Fibroblast of pulmonary artery (primary cell): ENCODE results near the gene KCNMA1.

Experiments used
- DNase-seq: peaks from one replicate; pipeline ENCODE4 v3.0.0-alpha.2; 2010; ENCODE audit warnings: low read depth
- H3K4me3 ChIP-seq: replicated peaks from 2 replicates; pipeline ENCODE4 v1.5.1; 2011; ENCODE audit warnings: low read depth, mild to moderate bottlenecking, control low read depth, low read length, moderate library complexity
- CTCF ChIP-seq: IDR thresholded peaks from 2 replicates; pipeline ENCODE4 v1.5.1; 2011; ENCODE audit warnings: mild to moderate bottlenecking, control low read depth, low read length, inconsistent platforms; ENCODE audit errors: missing control alignments

Gene KCNMA1

GRCh38 chr10:76921383-76922010 lies 716.1 kb downstream of the KCNMA1 start:
- no peak for TF ChIP-seq CTCF
- H3K4me3 ChIP-seq, result no peak overlapping the region
- DNase-seq, result no peak

- no peak for TF ChIP-seq CTCF
- no peak for DNase-seq
- no peak overlapping the region for H3K4me3 ChIP-seq
These were observed 717.0 kb downstream of the KCNMA1 start for GRCh38 chr10:76920581-76920980.

GRCh38 chr10:76918106-76918505 lies 719.5 kb downstream of the KCNMA1 start:
- TF ChIP-seq CTCF, result no peak
- no peak overlapping the region for H3K4me3 ChIP-seq
- no peak for DNase-seq

- TF ChIP-seq CTCF, result no peak
- no peak overlapping the region for H3K4me3 ChIP-seq
- no peak for DNase-seq
These were observed 720.5 kb downstream of the KCNMA1 start for GRCh38 chr10:76917071-76917470.

- no peak for TF ChIP-seq CTCF
- no peak overlapping the region for H3K4me3 ChIP-seq
- no peak for DNase-seq
These were observed 721.1 kb downstream of the KCNMA1 start for GRCh38 chr10:76916536-76916935.

GRCh38 chr10:76915316-76915715 lies 722.3 kb downstream of the KCNMA1 start:
- TF ChIP-seq CTCF, result no peak
- DNase-seq, result no peak
- H3K4me3 ChIP-seq, result no peak overlapping the region

- no peak overlapping the region for H3K4me3 ChIP-seq
- no peak for TF ChIP-seq CTCF
- no peak for DNase-seq
These were observed 726.4 kb downstream of the KCNMA1 start for GRCh38 chr10:76911184-76911583.
